ENCODE results near the gene PTCD3.
A peak's percentile ranks its signal among the peaks of the same experiment; 100 is the strongest.

PTCD3 gene

DNA sequence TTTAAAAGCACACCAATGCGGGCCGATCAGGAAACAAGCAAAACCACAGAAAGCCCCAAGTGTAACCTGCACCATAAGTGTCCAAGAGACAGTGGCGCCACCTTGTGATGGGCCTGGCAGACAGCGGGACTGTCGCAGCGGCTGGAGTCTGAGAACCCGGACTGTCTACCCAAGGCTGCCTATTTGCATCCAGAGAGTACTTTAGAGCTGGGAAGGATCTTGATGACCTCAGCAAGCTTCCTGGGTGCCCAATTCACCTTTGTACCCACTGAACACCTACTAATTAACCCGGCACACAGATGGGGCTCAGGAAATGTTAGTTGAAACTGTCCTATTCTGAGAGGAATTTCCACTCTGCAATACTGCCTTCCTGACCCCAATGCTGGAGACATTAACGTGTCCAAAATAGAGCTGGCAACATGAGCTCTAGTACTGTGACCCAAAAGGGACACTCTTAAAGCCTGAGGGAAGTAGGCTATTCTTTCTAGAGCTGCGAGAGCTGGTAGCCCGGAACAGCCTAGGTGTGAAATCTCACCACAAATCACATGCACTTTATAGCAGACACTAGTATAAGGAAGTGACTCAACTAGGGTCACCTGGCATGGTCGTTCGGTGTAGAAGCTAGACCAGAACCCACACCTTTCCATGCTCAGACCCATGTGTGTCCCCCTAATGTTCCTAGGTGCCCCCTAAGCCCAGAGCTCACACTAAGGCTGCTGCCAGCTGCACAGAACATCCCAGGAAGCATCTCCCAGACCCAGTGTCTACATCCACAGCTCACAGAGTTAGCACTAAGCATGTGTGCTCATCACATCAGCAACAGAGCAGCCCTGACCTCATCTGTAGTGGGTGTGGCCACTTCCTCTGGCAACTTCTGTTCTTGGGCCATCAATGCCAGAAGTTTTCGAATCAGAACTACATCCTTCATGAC is 25.8 kb upstream of the PTCD3 start:
- no peak overlapping the region for H3K27ac ChIP-seq (ENCODE audit: low read depth, low read length)
- peak overlapping the region; percentile 11 to 32 for H3K4me3 ChIP-seq (ENCODE audit: low read depth in 1 of 2, low read length in 2 of 2)
- H3K4me1 ChIP-seq (ENCODE audit: control insufficient read depth in 1 of 2, insufficient read depth in 2 of 2, low read length in 2 of 2) = peaks cover 23 to 28% of the 10 kb centered on the region in 2 donors
- no peaks in the 10 kb centered on the region for H3K27me3 ChIP-seq (ENCODE audit: control insufficient read depth in 1 of 2, insufficient read depth in 2 of 2, low read length in 2 of 2)
- H3K9ac ChIP-seq (ENCODE audit: low read depth in 1 of 2, low read length in 2 of 2) = peak overlapping the region; percentile 20 to 31
- H3K9me3 ChIP-seq (ENCODE audit: control insufficient read depth in 1 of 2, low read length in 2 of 2) = no peaks in the 10 kb centered on the region
- peaks cover 23 to 45% of the 10 kb centered on the region in 2 donors for H3K36me3 ChIP-seq (ENCODE audit: control insufficient read depth in 1 of 2, insufficient read depth in 2 of 2, low read length in 2 of 2)

DNA sequence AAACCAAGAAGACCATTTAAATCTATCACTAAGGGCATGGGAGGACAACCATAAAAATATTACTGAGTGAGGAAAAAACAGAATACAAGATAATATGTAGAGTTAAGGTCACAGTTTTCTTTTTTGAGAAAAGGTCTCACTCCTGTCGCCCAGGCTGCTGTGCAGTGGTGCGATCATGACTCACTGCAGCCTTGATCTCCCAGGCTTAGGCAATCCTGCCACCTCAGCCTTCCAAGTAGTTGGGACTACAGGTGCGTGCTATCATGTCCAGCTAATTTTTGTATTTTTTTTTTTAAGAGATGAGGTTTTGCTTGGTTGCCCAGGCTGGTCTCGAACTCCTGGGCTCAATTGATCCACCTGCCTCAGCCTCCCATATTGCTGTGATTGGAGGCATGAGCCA is 24.3 kb upstream of the PTCD3 start:
- H3K27me3 ChIP-seq (ENCODE audit: control insufficient read depth in 1 of 2, insufficient read depth in 2 of 2, low read length in 2 of 2) = no peaks in the 10 kb centered on the region
- peaks cover 21 to 52% of the 10 kb centered on the region in 2 donors for H3K36me3 ChIP-seq (ENCODE audit: control insufficient read depth in 1 of 2, insufficient read depth in 2 of 2, low read length in 2 of 2)
- H3K9me3 ChIP-seq (ENCODE audit: control insufficient read depth in 1 of 2, low read length in 2 of 2) = no peaks in the 10 kb centered on the region
- H3K27ac ChIP-seq (ENCODE audit: low read depth, low read length) = no peak overlapping the region
- H3K4me3 ChIP-seq (ENCODE audit: low read depth in 1 of 2, low read length in 2 of 2) = no peak overlapping the region
- peaks cover 23 to 28% of the 10 kb centered on the region in 2 donors for H3K4me1 ChIP-seq (ENCODE audit: control insufficient read depth in 1 of 2, insufficient read depth in 2 of 2, low read length in 2 of 2)
- no peak overlapping the region for H3K9ac ChIP-seq (ENCODE audit: low read depth in 1 of 2, low read length in 2 of 2)

DNA sequence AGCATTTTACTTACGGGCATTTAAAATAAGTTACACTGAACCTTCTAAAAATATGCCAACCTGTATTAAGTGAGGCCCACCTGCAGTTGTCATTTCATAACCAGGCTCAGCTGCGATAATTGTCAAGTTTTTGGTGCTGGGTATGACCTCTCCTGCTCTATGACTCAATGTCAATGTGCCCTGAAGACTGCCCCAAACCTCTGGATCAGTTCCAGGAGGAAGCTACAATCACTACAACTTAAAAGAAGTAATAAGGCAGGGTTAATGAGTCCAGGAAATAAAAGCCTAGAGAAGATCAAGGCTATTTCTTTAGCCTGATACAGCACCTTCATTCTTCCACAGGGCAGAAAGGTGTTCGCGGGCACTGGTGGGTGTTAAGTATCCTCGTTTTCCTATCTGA is 23.3 kb upstream of the PTCD3 start:
- Histone ChIP-seq H3K4me3 (ENCODE audit: low read depth in 1 of 2, low read length in 2 of 2) (no peak overlapping the region), H3K4me1 (ENCODE audit: control insufficient read depth in 1 of 2, insufficient read depth in 2 of 2, low read length in 2 of 2) (peaks cover 23 to 28% of the 10 kb centered on the region in 2 donors), H3K36me3 (ENCODE audit: control insufficient read depth in 1 of 2, insufficient read depth in 2 of 2, low read length in 2 of 2) (peaks cover 13 to 51% of the 10 kb centered on the region in 2 donors), H3K9ac (ENCODE audit: low read depth in 1 of 2, low read length in 2 of 2) (no peak overlapping the region), H3K27me3 (ENCODE audit: control insufficient read depth in 1 of 2, insufficient read depth in 2 of 2, low read length in 2 of 2) (no peaks in the 10 kb centered on the region), H3K9me3 (ENCODE audit: control insufficient read depth in 1 of 2, low read length in 2 of 2) (no peaks in the 10 kb centered on the region), H3K27ac (ENCODE audit: low read depth, low read length) (no peak overlapping the region)

- Histone ChIP-seq H3K27ac (ENCODE audit: low read depth, low read length) (no peak overlapping the region), H3K4me1 (ENCODE audit: control insufficient read depth in 1 of 2, insufficient read depth in 2 of 2, low read length in 2 of 2) (peaks cover 0 to under 1% of the 10 kb centered on the region in 2 donors), H3K36me3 (ENCODE audit: control insufficient read depth in 1 of 2, insufficient read depth in 2 of 2, low read length in 2 of 2) (peaks cover 14 to 60% of the 10 kb centered on the region in 2 donors), H3K4me3 (ENCODE audit: low read depth in 1 of 2, low read length in 2 of 2) (no peak overlapping the region), H3K9me3 (ENCODE audit: control insufficient read depth in 1 of 2, low read length in 2 of 2) (no peaks in the 10 kb centered on the region), H3K27me3 (ENCODE audit: control insufficient read depth in 1 of 2, insufficient read depth in 2 of 2, low read length in 2 of 2) (no peaks in the 10 kb centered on the region), H3K9ac (ENCODE audit: low read depth in 1 of 2, low read length in 2 of 2) (no peak overlapping the region)
Observed at GRCh38 chr2:86087936-86088850, 17.8 kb upstream of the PTCD3 start.

- Histone ChIP-seq H3K27me3 (ENCODE audit: control insufficient read depth in 1 of 2, insufficient read depth in 2 of 2, low read length in 2 of 2) (no peaks in the 10 kb centered on the region), H3K4me3 (ENCODE audit: low read depth in 1 of 2, low read length in 2 of 2) (no peak overlapping the region), H3K27ac (ENCODE audit: low read depth, low read length) (no peak overlapping the region), H3K36me3 (ENCODE audit: control insufficient read depth in 1 of 2, insufficient read depth in 2 of 2, low read length in 2 of 2) (peaks cover 15 to 65% of the 10 kb centered on the region in 2 donors), H3K9me3 (ENCODE audit: control insufficient read depth in 1 of 2, low read length in 2 of 2) (no peaks in the 10 kb centered on the region), H3K9ac (ENCODE audit: low read depth in 1 of 2, low read length in 2 of 2) (no peak overlapping the region), H3K4me1 (ENCODE audit: control insufficient read depth in 1 of 2, insufficient read depth in 2 of 2, low read length in 2 of 2) (no peaks in the 10 kb centered on the region)
Observed at GRCh38 chr2:86094229-86094628, 11.8 kb upstream of the PTCD3 start.

- Histone ChIP-seq H3K4me3 (ENCODE audit: low read depth in 1 of 2, low read length in 2 of 2) (no peak overlapping the region), H3K9me3 (ENCODE audit: control insufficient read depth in 1 of 2, low read length in 2 of 2) (no peaks in the 10 kb centered on the region), H3K36me3 (ENCODE audit: control insufficient read depth in 1 of 2, insufficient read depth in 2 of 2, low read length in 2 of 2) (peaks cover 16 to 55% of the 10 kb centered on the region in 2 donors), H3K27me3 (ENCODE audit: control insufficient read depth in 1 of 2, insufficient read depth in 2 of 2, low read length in 2 of 2) (no peaks in the 10 kb centered on the region), H3K9ac (ENCODE audit: low read depth in 1 of 2, low read length in 2 of 2) (no peak overlapping the region), H3K27ac (ENCODE audit: low read depth, low read length) (no peak overlapping the region), H3K4me1 (ENCODE audit: control insufficient read depth in 1 of 2, insufficient read depth in 2 of 2, low read length in 2 of 2) (no peaks in the 10 kb centered on the region)
Observed at GRCh38 chr2:86097114-86097896, 8.7 kb upstream of the PTCD3 start.

DNA sequence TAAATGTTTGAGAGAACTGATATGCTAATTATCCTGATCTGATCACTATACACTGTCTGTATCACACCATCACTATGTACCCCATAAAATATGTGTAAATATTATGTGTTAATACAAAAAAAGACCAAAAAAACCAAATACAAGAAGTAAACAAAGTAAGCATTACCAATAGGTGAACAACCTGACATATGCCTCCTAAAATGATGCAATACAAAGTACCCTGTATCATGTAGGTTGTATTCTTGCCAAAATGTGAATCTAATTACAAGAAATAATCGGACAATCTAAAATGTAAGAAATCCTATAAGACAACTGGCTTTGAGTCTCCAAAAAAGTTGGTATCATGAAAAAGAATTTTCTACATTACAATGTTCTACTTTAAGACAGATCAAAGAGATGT is 8.1 kb upstream of the PTCD3 start:
- Histone ChIP-seq H3K27ac (ENCODE audit: low read depth, low read length) (no peak overlapping the region), H3K36me3 (ENCODE audit: control insufficient read depth in 1 of 2, insufficient read depth in 2 of 2, low read length in 2 of 2) (peaks cover 16 to 54% of the 10 kb centered on the region in 2 donors), H3K9ac (ENCODE audit: low read depth in 1 of 2, low read length in 2 of 2) (no peak overlapping the region)

GRCh38 chr2:86102157-86102556 is 3.9 kb upstream of the PTCD3 start:
- Histone ChIP-seq H3K9me3 (ENCODE audit: control insufficient read depth in 1 of 2, low read length in 2 of 2) (no peaks in the 10 kb centered on the region), H3K27me3 (ENCODE audit: control insufficient read depth in 1 of 2, insufficient read depth in 2 of 2, low read length in 2 of 2) (no peaks in the 10 kb centered on the region), H3K27ac (ENCODE audit: low read depth, low read length) (no peak overlapping the region), H3K4me1 (ENCODE audit: control insufficient read depth in 1 of 2, insufficient read depth in 2 of 2, low read length in 2 of 2) (peaks cover 12 to 16% of the 10 kb centered on the region in 2 donors), H3K36me3 (ENCODE audit: control insufficient read depth in 1 of 2, insufficient read depth in 2 of 2, low read length in 2 of 2) (peaks cover 3 to 37% of the 10 kb centered on the region in 2 donors), H3K4me3 (ENCODE audit: low read depth in 1 of 2, low read length in 2 of 2) (no peak overlapping the region), H3K9ac (ENCODE audit: low read depth in 1 of 2, low read length in 2 of 2) (no peak overlapping the region)

More for the DNA sequence above, 8.1 kb upstream of the PTCD3 start:
- H3K27me3 ChIP-seq (ENCODE audit: control insufficient read depth in 1 of 2, insufficient read depth in 2 of 2, low read length in 2 of 2) = no peaks in the 10 kb centered on the region
- H3K9me3 ChIP-seq (ENCODE audit: control insufficient read depth in 1 of 2, low read length in 2 of 2) = no peaks in the 10 kb centered on the region
- H3K4me1 ChIP-seq (ENCODE audit: control insufficient read depth in 1 of 2, insufficient read depth in 2 of 2, low read length in 2 of 2) = no peaks in the 10 kb centered on the region
- H3K4me3 ChIP-seq (ENCODE audit: low read depth in 1 of 2, low read length in 2 of 2) = no peak overlapping the region

DNA sequence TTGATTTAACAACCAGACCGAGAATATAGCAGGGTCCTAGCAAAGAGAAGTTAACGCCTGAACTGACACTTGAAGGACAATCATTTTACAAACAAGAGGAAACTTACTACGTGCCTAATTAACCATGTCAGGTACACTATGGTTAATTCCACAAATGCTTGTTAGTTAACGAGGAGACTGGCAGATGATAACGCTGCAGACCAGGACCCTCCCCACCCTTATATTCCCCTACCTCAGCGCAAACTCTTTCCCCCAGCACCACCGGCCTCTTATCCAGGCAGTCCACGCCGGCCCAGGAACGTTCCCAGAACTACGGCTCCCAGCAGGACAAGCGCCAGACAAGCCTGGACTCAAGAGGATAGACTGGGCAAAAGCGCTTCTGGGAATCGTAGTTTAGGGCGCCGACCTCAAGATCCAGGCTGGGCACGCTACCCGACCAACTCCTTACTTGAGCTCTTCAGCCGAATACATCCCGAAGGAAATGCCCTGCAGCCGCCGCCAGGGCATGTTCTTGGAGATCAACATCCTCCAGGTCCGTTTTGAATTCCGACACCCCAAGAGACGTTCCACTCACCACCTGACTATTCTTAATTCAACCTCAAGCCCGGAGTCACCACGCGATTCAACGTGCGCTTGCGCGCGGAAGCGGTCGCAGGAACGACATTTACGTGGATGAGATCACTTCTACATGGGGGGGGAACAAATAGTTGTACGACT is 625 bp upstream of the PTCD3 start, which contains the start of gene POLR1A:
Gene POLR1A (minus strand): TSS at position 635 of the 717 bp plus-strand sequence. CDS start 110 bp downstream, at position 525.
- no peaks in the 10 kb centered on the region for H3K9me3 ChIP-seq (ENCODE audit: control insufficient read depth in 1 of 2, low read length in 2 of 2)
- peaks cover 18 to 26% of the 10 kb centered on the region in 2 donors for H3K4me1 ChIP-seq (ENCODE audit: control insufficient read depth in 1 of 2, insufficient read depth in 2 of 2, low read length in 2 of 2)
- H3K27me3 ChIP-seq (ENCODE audit: control insufficient read depth in 1 of 2, insufficient read depth in 2 of 2, low read length in 2 of 2) = no peaks in the 10 kb centered on the region
- peaks cover 13 to 16% of the 10 kb centered on the region in 2 donors for H3K36me3 ChIP-seq (ENCODE audit: control insufficient read depth in 1 of 2, insufficient read depth in 2 of 2, low read length in 2 of 2)
- H3K27ac ChIP-seq (ENCODE audit: low read depth, low read length) = peak within 1 kb of the TSS; percentile 48
- H3K9ac ChIP-seq (ENCODE audit: low read depth in 1 of 2, low read length in 2 of 2) = peak within 1 kb of the TSS; percentile 81 to 85
- H3K4me3 ChIP-seq (ENCODE audit: low read depth in 1 of 2, low read length in 2 of 2) = peak within 1 kb of the TSS; percentile 97 to 98
